ENCODE data around the gene SPRED3.
"Not testable (repeated sequence)": the region's sequence is repeated elsewhere in the genome, so short reads cannot be mapped to it uniquely, and the experiment has no call there.

The SPRED3 gene, protein sequence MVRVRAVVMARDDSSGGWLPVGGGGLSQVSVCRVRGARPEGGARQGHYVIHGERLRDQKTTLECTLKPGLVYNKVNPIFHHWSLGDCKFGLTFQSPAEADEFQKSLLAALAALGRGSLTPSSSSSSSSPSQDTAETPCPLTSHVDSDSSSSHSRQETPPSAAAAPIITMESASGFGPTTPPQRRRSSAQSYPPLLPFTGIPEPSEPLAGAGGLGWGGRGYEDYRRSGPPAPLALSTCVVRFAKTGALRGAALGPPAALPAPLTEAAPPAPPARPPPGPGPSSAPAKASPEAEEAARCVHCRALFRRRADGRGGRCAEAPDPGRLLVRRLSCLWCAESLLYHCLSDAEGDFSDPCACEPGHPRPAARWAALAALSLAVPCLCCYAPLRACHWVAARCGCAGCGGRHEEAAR

DNA sequence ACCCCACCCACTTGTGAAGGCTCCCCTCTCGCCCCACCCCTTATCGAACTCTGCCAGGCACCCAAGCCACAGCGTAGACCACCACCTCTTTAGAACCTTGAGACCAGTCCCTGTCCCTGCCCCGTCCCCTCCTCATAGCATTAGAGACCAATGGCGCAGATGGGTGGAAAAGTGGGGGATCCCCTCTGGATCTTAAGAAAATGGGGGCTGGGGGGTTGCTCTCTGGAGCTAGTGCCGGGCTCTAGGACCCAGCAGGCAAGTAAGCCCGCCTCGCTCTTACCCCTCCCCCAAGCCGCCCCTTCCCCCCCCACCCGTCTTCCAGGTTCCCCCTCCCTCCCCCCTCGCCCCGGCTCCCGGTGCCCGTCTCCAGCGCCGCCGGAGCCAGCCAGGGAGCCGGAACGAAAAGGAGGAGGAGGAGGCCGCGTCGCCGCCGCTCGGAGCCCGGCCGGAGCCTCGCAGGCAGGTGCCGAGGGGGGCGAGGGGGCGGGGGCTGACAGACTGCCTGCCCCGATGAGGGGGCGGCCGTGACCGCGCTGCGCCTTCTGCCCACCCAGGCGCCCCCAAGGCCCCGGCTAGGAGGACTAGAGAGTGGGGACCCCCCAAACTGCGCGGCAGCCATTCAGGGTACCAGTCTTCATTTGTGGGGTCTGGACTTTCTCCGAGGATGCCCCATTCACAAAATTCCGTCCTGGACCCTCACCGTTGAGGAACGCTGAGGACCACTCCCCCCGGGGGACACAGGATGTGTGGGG, at the start of gene SPRED3:
TSS of gene SPRED3 (plus strand) at position 349 of the 752 bp plus-strand sequence. CDS start 1,606 bp downstream, outside the sequence.
- DNase-seq, result peak; percentile 75

DNA sequence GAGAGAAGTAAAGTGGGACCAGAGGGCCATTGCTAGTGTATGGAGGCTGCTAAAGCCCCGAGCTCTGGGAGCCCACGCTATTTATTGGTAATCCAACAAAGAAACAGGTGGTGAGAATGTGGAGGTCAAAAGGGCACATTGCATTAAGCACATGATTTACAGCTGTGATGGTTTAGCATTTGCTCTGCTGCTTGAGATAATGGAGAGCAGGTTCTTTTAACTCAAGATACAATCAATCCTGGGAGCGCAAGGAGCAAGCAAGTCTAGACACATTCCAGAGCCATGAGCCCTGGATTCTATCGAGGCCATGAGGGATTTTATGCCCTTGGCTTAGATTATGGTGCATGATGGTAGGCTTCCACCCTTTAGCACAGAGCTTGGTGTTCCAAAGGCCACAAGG, 49.5 kb upstream of the SPRED3 start:
- DNase-seq, result not testable (repeated sequence)

DNA sequence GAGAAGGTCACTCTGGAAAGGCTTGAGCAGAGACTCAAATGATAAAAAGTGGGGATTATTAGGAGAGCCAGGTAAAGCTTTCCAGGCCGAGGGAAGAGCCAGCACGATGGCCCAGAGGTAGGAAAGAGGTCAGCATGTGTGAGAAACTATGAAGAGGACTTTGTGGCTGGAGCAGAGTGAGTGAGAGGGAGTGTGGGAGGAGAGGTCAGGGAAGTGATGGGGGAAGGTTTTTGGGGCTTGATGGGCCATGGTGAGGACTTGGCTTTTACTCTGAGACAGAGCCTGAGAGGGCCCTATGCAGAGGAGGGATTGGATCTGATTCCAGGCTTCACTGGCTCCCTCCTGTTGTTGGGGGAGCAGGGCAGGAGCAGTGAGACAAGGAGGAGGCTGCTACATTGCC, 47.6 kb upstream of the SPRED3 start:
- no peak for DNase-seq

DNA sequence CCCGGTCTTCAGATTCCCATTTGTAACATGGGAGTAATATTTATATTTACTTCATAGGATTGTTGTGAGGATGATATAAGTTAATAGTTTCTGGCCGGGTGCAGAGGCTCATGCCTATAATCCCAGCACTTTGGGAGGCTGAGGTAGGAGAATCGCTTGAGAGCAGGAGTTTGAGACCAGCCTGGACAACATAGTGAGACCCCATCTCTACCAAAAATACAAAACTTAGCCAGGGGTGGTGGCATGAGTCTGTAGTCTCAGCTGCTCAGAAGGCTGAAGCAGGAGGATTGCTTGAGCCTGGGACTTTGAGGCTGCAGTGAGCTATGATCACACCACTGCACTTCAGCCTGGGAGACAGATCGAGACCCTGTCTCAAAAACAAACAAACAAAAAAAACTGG, 41.7 kb upstream of the SPRED3 start:
- DNase-seq, result no peak

DNA sequence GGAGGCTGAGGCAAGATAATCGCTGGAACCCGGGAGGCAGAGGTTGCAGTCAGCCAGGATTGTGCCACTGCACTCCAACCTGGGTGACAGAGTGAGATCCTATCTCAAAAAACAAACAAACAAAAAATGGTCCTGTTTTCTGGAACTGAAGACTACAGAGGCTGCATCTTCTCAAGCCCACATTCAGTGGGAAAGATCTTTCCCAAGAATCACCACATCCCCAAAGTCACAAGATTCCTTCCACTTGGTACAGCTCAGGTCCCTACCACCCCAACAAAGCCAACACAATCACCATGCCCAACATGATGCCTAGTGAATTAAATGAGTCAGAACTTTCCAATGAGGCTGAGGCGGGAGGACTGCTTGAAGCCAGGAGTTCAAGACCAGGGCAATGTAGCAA, 37.6 kb upstream of the SPRED3 start:
- DNase-seq, result no peak

DNA sequence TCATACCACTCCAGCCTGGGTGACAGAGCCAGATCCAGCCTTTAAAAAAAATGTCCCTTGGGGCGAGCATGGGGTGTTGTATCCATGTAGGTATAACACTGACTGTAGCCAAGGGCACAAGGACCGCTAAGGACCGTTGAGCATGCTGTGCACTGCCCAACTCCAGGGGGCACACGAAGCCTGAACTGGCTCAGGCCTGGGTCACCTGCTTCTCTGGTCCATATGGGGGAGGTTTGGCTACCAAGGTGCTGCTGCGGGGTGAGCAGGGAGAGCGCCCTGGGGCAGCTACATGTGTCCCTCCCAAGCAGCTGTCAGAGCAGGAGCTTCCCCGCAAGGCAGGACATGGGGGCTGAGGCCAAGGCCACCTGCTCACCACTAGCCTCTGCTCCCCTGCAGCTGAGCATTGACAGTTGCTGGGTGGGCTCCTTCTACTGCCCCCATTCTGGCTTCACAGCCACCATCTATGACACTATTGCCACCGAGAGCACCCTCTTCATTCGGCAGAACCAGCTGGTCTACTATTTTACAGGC, 36.6 kb upstream of the SPRED3 start:
- DNase-seq, result no peak

DNA sequence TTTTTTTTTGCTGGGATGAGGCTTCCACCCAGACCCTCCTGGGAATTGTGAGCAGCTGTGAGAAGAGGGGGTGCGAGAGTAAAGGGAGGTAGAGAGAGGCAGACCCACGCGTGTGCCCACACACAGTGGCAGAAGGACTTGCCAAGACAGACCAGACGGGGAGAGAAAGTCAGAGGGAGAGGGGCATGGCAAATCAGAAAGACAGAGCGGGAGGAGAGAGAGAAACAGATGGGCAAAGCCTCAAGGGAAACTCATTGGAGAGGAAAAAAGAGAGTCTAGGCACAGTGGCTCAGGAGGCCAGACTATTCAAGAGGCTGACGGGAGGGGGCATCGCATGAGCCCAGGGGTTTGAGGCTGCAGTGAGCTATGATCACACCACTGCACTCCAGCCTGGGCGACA, 35.9 kb upstream of the SPRED3 start:
- DNase-seq, result no peak

DNA sequence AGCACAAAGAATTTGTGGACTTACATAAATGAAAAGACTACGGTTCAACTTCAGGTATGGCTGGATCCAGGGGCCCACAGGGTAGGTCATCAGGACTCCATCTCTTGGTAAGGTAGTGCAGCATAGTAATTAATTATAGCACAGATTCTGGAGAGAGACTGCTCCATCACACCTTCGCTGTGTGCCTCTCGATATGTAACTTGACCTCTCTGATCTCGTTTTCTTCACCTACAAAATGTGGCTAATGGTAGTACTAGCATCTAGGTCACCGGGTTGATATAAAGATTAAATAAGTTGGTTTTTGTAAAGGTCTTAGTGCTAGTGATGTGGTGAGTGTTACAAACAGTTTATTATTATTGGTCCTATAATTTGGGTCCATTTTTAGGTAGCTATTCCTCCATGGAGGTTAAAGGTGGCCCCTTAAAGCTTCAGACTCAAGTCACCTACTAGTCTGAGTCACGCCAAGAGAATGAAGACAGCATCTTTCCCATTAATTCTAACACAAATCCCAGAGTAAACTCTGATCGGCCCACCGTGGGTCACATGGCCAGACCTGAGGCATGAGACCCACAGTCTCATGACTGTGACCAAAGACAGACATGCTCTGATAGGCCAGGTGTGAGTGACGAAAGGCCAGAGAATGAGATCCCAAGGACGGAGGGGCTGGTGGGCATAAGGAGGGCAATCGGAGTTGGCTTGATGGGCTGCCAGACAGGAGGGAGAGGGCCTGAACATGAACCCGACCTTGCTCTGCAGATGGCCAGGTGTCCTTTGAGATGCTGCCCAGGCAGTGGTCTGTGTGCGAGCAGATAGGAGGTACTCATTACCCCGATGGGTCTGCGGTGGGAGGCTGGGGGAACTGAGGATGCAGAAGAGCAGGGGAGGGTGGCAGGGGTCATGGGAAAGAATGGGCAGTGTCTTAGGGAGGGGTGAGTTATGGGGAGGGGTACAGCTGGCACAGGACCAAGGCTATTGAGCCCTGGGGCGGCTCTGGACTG, 32.5 kb upstream of the SPRED3 start:
- no peak for DNase-seq

DNA sequence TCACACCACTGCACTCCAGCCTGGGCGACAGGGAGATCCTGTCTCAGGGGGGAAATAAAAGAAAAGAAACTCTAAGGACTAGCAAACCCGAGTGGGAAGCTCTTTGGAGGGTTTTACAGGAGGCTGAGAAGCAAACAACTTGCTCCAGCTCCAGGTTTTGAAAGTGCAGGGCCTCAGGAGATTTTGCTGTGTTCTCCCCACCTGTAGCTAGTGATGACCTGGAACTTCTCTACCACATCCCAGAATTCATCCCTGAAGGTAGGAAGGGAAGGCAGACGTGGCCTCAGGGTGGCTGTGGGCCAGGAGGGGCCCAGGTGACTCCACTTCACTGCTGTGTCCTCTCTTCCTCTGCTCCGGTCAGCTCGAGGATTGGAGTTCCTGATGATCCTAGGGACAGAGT, 30.4 kb upstream of the SPRED3 start:
- no peak for DNase-seq

DNA sequence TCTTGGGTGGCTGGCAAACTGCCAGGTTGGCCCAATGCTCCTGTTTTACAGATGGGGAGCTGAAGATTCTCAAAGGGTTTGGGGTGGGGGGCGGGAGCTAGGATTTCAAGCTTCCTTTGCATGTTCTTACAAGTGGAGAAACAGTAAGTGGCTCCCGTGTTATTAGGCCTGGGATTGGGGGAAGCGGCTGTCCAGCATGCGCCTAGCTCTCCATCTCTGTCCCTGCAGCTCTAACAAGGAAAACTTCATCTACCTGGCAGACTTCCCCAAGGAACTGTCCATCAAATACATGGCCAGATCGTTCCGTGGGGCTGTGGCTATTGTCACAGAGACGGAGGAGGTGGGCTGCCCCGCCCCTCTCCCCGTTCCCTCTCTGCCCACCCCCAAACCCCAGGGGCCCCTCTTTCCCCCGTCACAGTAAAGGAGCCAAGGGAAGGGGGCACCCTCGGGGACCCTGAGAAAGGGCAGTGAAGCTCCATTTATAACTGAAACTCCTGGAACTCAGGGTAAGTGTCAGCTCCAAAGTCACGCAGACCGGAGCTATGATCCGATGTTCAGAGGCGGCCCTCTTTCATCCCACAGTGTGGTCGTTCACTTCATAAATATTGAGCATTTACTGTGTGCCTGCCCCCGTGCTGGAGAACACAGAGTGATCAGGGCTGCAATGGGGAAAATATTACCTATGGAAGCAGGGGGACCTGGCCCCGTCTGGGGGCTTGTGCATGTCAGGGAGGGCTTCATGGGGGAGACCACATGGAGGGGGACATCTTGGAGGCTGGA, 29.1 kb upstream of the SPRED3 start:
- no peak for DNase-seq

DNA sequence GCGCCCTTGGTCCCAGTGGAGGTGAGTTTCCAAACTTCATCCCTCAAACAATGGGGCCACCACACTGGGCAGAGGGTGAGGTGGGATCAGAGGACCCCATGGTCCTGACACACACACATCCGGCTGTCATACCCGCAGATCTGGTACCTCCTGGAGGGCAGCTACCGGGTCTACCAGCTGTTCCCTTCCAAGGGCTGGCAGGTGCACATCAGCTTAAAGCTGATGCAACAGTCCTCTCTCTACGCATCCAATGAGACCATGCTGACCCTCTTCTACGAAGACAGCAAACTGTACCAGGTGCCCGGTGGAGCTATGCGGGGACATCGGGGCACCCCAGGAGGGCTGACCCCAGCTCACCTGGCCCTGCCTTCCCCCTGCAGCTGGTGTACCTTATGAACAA, 28.1 kb upstream of the SPRED3 start:
- DNase-seq, result no peak

DNA sequence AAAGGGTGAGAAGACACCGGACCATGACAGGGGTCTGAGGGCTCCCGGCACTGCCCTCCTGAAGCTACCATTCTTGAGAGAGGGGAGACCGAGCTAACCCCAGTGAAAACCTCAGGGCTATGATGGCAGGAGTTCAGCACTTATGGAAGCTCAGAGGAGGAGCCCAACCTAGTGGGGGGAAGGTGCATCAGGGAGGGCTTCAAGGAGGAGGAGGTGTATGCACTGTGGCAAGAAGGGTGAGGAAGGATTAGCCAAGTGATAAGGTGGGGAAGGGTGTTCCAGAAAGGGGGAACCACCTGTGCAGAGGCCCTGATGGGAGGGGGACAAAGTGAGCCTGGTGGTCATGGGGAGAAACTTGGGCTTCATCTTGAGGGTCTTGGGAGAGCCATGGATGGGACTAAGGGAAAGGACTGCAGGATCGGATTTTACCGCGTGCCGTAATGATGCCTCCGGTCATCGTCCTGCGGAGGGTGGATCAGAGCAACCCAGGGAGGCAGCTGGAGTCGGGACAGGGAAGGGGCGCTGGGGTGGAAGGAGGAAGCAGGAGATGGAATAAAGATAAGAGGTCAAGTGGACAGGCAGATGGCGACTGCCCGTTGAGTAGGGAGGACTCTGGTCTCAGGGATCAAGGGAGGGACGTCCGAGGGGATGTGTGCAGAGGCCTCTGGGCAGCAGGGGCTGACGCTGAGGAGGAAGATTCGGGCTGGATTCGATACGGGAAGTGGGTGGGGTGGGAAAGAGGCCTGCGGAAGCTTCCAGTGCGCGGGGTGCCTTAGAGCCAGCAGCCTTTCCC, 27.5 kb upstream of the SPRED3 start:
- DNase-seq, result no peak

DNA sequence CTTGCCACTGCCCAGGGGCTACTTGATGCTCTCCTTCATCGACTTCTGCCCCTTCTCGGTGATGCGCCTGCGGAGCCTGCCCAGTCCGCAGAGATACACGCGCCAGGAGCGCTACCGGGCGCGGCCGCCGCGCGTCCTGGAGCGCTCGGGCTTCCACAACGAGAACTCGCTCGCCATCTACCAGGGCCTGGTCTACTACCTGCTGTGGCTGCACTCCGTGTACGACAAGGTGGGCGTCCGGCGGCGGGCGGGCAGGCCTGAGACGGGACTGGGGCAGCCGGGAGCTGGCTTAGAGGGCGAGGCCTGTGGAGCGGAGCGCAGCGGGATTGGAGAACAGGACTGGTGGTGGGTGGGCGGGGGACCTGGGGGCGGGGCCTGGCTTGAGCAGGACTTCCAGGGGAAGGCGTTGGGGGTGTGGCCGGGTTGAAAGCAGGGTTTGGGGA, 26.8 kb upstream of the SPRED3 start:
- peak; percentile 80 for DNase-seq

DNA sequence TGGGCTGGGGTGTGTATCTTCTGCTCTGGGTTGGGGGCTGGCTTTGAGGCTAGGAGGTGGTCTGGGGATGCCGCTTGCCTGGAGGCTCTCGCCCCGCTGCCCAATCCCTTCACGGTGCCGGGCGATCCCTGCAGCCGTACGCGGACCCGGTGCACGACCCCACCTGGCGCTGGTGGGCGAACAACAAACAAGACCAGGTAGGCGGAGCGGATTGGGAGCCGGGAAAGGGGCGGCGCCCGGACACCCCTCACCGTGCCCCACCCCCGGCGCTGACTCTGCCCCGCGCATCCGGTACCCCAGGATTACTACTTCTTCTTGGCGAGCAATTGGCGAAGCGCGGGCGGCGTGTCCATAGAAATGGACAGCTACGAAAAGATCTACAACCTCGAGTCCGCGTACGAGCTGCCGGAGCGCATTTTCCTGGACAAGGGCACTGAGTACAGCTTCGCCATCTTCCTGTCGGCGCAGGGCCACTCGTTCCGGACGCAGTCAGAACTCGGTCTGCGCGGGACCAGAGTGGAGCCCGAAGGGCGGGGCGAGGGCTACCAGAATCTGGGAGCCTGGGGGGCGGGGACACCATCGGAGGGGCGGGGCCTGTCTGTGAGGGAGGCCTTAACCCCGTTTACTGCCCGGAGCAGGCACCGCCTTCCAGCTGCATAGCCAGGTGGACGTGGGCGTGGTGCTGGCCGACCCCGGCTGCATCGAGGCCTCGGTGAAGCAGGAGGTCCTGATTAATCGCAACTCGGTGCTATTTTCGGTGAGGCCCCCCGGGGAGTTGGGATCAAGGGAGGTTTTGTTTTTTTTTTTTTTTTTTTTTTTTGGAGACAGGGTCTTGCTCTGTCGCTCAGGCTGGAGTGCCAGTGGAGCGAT, 26.2 kb upstream of the SPRED3 start:
- peak; percentile 74 for DNase-seq

DNA sequence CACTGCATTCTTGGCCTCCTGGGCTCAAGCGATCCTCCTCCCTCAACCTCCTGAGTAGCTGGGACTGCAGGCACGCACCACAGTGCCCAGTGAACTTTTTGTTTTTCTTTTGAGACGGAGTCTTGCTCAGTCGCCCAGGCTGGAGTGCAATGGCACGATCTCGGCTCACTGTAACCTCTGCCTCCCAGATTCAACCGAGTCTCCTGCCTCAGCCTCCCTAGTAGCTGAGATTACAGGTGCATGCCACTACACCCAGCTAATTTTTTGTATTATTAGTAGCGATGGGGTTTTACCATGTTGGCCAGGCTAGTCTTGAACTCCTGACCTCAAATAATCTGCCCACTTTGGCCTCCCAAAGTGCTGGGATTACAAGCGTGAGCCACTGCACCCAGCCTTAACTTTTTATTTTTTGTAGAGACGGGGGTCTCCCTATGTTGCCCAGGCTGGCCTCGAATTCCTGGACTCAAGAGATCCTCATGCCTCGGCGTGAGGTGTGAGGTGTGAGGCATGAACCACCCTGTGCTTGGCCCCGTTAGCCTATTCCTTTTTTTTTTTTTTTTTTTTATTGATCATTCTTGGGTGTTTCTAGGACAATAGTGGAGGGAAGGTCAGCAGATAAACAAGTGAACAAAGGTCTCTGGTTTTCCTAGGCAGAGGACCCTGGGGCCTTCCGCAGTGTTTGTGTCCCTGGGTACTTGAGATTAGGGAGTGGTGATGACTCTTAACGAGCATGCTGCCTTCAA, 25.4 kb upstream of the SPRED3 start:
- DNase-seq, result not testable (repeated sequence)

DNA sequence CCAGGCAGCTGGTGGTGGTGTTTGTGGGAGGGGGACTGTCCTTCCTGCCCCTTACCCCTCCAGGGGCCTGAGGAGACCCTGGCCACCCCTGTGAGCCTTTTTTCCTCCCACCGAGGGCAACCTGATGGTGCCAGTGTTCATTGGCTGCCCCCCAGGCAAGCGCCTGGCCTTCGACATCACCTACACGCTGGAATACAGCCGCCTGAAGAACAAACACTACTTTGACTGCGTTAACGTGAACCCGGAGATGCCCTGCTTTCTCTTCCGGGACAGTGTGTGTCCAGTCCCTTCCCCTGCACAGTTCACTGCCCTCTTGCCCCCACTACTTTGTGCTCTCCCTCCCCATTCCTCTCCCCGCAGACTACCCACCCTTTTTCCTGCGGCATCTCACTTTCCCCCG, 21.5 kb upstream of the SPRED3 start:
- DNase-seq, result no peak

DNA sequence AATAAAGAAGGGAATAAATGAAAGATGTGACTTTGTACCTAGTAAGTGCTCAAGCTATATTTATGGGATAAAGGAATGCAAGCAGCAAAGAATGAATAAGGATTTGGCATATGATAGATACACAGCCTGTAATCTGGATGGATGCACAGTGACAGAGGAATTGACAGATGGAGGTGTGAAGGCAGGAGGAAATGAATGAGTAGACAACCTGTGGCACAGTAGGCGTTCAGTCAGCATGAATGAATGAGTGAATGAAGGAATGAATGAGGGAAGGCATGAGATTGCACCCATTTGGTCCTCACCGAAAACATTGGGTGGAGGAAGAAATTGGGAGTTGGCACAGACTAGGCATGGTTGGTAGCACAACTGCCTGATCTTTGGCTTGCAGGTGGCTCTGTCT, 18.9 kb upstream of the SPRED3 start:
- DNase-seq, result no peak

DNA sequence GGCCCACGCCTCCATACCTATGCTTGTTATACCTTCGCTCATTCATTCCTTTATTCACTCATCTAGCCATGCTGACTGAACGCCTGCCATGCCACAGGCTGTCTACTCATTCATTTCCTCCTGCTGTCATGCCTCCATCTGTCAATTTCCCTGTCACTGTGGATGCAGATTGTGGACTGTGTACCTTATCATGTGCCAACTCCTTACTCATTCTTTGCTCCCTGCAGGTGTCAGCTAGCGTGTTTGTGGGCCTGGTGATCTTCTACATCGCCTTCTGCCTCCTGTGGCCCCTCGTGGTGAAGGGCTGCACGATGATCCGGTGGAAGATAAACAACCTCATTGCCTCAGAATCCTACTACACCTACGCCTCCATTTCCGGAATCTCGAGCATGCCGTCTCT, 18.2 kb upstream of the SPRED3 start:
- DNase-seq, result no peak

DNA sequence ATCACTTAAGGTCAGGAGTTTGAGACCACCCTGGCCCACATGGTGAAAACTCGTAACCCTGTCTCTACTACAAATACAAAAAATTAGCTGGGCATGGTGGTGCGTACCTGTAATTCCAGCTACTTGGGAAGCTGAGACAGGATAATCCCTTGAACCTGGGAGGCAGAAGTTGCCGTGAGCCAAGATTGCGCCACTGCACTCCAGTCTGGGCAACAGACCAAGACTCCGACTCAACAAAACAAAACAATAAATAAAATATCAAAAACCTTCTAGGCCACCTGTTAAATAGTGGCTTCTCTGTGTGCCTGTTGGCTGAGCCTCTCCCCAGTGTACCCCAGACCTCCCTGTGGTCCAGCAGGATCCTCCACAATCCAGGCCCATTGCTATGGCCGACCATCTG, 17.4 kb upstream of the SPRED3 start:
- no peak for DNase-seq

All from NCI-H1436 (cell line).